CD14-positive monocyte (primary cell): ENCODE measurements around the gene KMT2E. TPM values are rescaled to one million over a fixed set of nuclear protein-coding genes. Genes with fewer than 3 reads are reported as not detected.

Experiments
- DNase-seq, 3 donors: peaks; one replicate each; pipeline ENCODE4 v3.0.0-alpha.2; 2011 to 2022
- H2AFZ ChIP-seq: 2 replicates; pipeline ENCODE4 v1.6.0; 2012; ENCODE audit warnings: mild to moderate bottlenecking, low read depth, low read length, inconsistent platforms; ENCODE audit not compliant: insufficient read depth, poor library complexity, severe bottlenecking
- H3K27ac ChIP-seq, 2 donors: 1 replicate in 1 of 2; 2 replicates in 1 of 2; pipeline ENCODE4 v1.5.1; 2012 to 2013; ENCODE audit warnings: low read length in 2 of 2, control low read depth in 1 of 2, inconsistent platforms in 1 of 2, low read depth in 1 of 2, mild to moderate bottlenecking in 1 of 2
- H3K27me3 ChIP-seq, 2 donors: one replicate each; pipeline versions ENCODE4 v1.6.0 to v1.6.1; 2011 to 2013; ENCODE audit warnings: low read length in 2 of 2; ENCODE audit not compliant: control insufficient read depth in 2 of 2, insufficient read depth in 2 of 2
- H3K36me3 ChIP-seq, 2 donors: replicated peaks in 1 of 2; 1 replicate in 1 of 2; 2 replicates in 1 of 2; pipeline versions ENCODE4 v1.5.1 to v1.6.1; 2012 to 2013; ENCODE audit warnings: low read length in 2 of 2, control low read depth in 1 of 2, inconsistent platforms in 1 of 2, mild to moderate bottlenecking in 1 of 2; ENCODE audit not compliant: insufficient read depth in 2 of 2, control insufficient read depth in 1 of 2
- H3K4me1 ChIP-seq, 2 donors: 1 replicate in 1 of 2; 2 replicates in 1 of 2; pipeline versions ENCODE4 v1.5.1 to v1.6.1; 2012 to 2013; ENCODE audit warnings: low read length in 2 of 2, control low read depth in 1 of 2, inconsistent platforms in 1 of 2, mild to moderate bottlenecking in 1 of 2, moderate library complexity in 1 of 2; ENCODE audit not compliant: insufficient read depth in 2 of 2, control insufficient read depth in 1 of 2
- H3K4me2 ChIP-seq: replicated peaks from 2 replicates; pipeline ENCODE3; 2012; ENCODE audit warnings: low read length, moderate library complexity, mild to moderate bottlenecking; ENCODE audit not compliant: poor library complexity, severe bottlenecking; ENCODE audit errors: extremely low read depth
- H3K4me3 ChIP-seq, 3 experiments: fragments of 200-600 bp in 1 of 3; sonication (generic) in 1 of 3; replicated peaks in 1 of 3; 1 replicate in 2 of 3; 2 replicates in 1 of 3; pipeline ENCODE4 v1.5.1; 2011 to 2013; ENCODE audit warnings: low read length in 3 of 3, mild to moderate bottlenecking in 3 of 3, control low read depth in 2 of 3, low read depth in 2 of 3, inconsistent platforms in 1 of 3, moderate library complexity in 1 of 3
- H3K79me2 ChIP-seq: 2 replicates; pipeline ENCODE4 v1.6.0; 2012; ENCODE audit warnings: mild to moderate bottlenecking, control low read depth, inconsistent platforms, low read length, moderate library complexity; ENCODE audit not compliant: insufficient read depth
- H3K9ac ChIP-seq: 2 replicates; pipeline ENCODE4 v1.6.0; 2017; ENCODE audit warnings: low read length, mild to moderate bottlenecking; ENCODE audit not compliant: insufficient read depth, poor library complexity, severe bottlenecking
- H3K9me3 ChIP-seq, 2 donors: replicated peaks in 1 of 2; 1 replicate in 1 of 2; 2 replicates in 1 of 2; pipeline versions ENCODE4 v1.5.1 to v1.6.1; 2012 to 2013; ENCODE audit warnings: low read length in 2 of 2, control low read depth in 1 of 2; ENCODE audit not compliant: control insufficient read depth in 1 of 2, insufficient read depth in 1 of 2
- H4K20me1 ChIP-seq: 2 replicates; pipeline ENCODE4 v1.6.0; 2012; ENCODE audit warnings: mild to moderate bottlenecking, low read length, control low read depth, moderate library complexity; ENCODE audit not compliant: insufficient read depth
- H3K27ac Mint-ChIP-seq, 7 donors: one replicate each; pipeline ENCODE4 v1.8.0; 2020; ENCODE audit warnings: mild to moderate bottlenecking in 7 of 7, mixed read lengths in 7 of 7, moderate library complexity in 6 of 7, inconsistent platforms in 2 of 7
- H3K27me3 Mint-ChIP-seq, 3 donors: one replicate each; pipeline ENCODE4 v1.8.0; 2021 to 2022; ENCODE audit warnings: low read depth in 3 of 3, mild to moderate bottlenecking in 3 of 3, mixed read lengths in 3 of 3, moderate library complexity in 3 of 3, inconsistent platforms in 1 of 3
- H3K36me3 Mint-ChIP-seq, 2 donors: one replicate each; pipeline ENCODE4 v1.8.0; 2020; ENCODE audit warnings: mixed read lengths in 2 of 2, inconsistent platforms in 1 of 2, mild to moderate bottlenecking in 1 of 2
- H3K4me1 Mint-ChIP-seq: one replicate; pipeline ENCODE4 v1.8.0; 2020; ENCODE audit warnings: mild to moderate bottlenecking, mixed read lengths
- H3K4me3 Mint-ChIP-seq, 2 donors: one replicate each; pipeline ENCODE4 v1.8.0; 2020; ENCODE audit warnings: mild to moderate bottlenecking in 2 of 2, mixed read lengths in 2 of 2, moderate library complexity in 1 of 2
- H3K9me3 Mint-ChIP-seq, 7 donors: one replicate each; pipeline ENCODE4 v1.8.0; 2020 to 2022; ENCODE audit warnings: mixed read lengths in 7 of 7, mild to moderate bottlenecking in 6 of 7, moderate library complexity in 6 of 7, inconsistent platforms in 2 of 7
- WGBS: methylation state at CpG from one replicate; pipeline ENCODE4 v1.1.5; 2013; ENCODE audit warnings: missing lambda C conversion rate; ENCODE audit not compliant: insufficient coverage; 5-methylcytosine and 5-hydroxymethylcytosine counted together
- intact Hi-C, 2 donors: fragments of 100-400 bp; cut with micrococcal nuclease; formaldehyde crosslinking; loops; one replicate each; pipeline versions ENCODE4 v1.15.0 to v1.15.1; 2023
- polyA plus RNA-seq, 3 donors: library from polyadenylated mRNA; depleted of rRNA in 1 of 3; unstranded in 2 of 3; stranded (reverse) in 1 of 3; fragments of 300-500 nt in 2 of 3; fragments of >200 nt in 1 of 3; fragmentation: Illumina TruSeq in 2 of 3; gene quantifications; 1 replicate in 2 of 3; 2 replicates in 1 of 3; pipeline ENCODE4 v1.2.3, GENCODE V29; 2012 to 2021
- TF ChIP-seq, protein P1 (sequence below): fragments of 200-600 bp; IDR thresholded peaks from one replicate; pipeline ENCODE4 v1.8.0; 2022; ENCODE audit warnings: antibody characterized with exemption, mild to moderate bottlenecking

Gene KMT2E
- polyA plus RNA-seq, 3 donors: 21.5 to 58.0 (median 33.1) TPM

DNA sequence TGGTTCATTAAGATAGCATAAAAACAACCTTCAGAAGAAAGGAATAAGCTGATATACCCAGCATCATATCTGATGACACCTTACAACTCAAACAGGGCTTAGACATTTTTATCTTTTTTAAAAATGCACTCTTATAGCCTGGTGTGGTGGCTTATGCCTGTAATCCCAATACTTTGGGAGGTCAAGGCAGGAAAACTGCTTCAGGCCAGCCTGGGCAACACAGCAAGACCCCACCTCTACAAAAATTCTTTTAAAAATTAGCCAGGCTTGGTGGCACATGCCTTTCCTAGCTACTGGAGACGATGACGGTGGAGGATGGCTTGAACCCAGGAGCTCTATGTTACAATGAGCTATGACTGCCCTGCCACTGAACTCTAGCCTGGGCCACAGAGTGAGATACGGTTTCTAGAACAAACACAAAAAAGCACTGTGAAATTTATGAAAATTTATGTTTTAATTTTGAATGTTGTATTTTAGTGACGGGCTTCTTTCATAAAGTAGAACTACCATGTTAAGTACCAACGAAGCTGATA is 12.3 kb upstream of the KMT2E start:
- DNase-seq: no peak
- Histone ChIP-seq H3K27ac (peak overlapping the region in 1 of 2 donors; percentile 51), H4K20me1 (peaks cover 100% of the 10 kb centered on the region), H3K9me3 (no peaks in the 10 kb centered on the region), H3K79me2 (no peaks in the 10 kb centered on the region), H3K4me2 (no peak overlapping the region), H3K27me3 (no peaks in the 10 kb centered on the region), H3K4me1 (peaks cover 8 to 32% of the 10 kb centered on the region in 2 donors), H3K36me3 (peaks cover 5 to 38% of the 10 kb centered on the region in 2 donors), H3K4me3 (no peak overlapping the region), H3K9ac (no peak overlapping the region), H2AFZ (no peak overlapping the region)
- Mint-ChIP-seq H3K4me3 (no peak overlapping the region), H3K27me3 (peaks cover 0 to 2% (median 0%) of the 10 kb centered on the region in 3 donors), H3K9me3 (no peaks in the 10 kb centered on the region), H3K27ac (peak overlapping the region in 1 of 7 donors; percentile 15), H3K4me1 (peaks cover 42% of the 10 kb centered on the region), H3K36me3 (peaks cover 21 to 33% of the 10 kb centered on the region in 2 donors)
- TF ChIP-seq, protein P1, sequence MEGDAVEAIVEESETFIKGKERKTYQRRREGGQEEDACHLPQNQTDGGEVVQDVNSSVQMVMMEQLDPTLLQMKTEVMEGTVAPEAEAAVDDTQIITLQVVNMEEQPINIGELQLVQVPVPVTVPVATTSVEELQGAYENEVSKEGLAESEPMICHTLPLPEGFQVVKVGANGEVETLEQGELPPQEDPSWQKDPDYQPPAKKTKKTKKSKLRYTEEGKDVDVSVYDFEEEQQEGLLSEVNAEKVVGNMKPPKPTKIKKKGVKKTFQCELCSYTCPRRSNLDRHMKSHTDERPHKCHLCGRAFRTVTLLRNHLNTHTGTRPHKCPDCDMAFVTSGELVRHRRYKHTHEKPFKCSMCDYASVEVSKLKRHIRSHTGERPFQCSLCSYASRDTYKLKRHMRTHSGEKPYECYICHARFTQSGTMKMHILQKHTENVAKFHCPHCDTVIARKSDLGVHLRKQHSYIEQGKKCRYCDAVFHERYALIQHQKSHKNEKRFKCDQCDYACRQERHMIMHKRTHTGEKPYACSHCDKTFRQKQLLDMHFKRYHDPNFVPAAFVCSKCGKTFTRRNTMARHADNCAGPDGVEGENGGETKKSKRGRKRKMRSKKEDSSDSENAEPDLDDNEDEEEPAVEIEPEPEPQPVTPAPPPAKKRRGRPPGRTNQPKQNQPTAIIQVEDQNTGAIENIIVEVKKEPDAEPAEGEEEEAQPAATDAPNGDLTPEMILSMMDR: no peak
- intact Hi-C loops: no loop called here
- WGBS: 100% methylated on average over 2 of the region's 5 CpGs

DNA sequence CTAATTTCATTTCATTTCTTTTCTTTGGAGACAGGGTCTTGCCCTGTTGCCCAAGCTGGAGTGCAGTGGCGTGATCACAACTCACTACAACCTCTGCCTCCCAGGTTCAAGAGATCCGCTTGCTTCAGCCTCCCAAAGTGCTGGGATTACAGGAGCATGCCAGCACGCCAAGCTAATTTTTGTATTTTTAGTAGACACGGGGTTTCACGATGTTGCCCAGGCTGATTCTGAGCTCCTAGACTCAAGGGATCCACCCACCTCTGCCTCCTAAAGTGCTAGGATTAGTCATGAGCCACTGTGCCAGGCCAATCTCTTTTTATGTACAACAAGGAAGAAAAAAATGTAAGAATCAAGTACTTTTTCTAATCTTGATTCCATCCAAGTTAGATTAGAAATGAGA is 10.7 kb upstream of the KMT2E start:
- H3K27me3 ChIP-seq: no peaks in the 10 kb centered on the region
- H4K20me1 ChIP-seq: peaks cover 100% of the 10 kb centered on the region
- no peak for DNase-seq
- intact Hi-C loops: no loop called here
- H3K9me3 ChIP-seq: no peaks in the 10 kb centered on the region
- H3K36me3 ChIP-seq: peaks cover 5 to 32% of the 10 kb centered on the region in 2 donors
- Mint-ChIP-seq H3K27ac (peak overlapping the region; percentile 13 to 85 (median 66)), H3K36me3 (peaks cover 25 to 33% of the 10 kb centered on the region in 2 donors), H3K9me3 (no peaks in the 10 kb centered on the region), H3K4me3 (no peak overlapping the region), H3K27me3 (peaks cover 0 to 2% (median 0%) of the 10 kb centered on the region in 3 donors), H3K4me1 (peaks cover 52% of the 10 kb centered on the region)
- H3K4me1 ChIP-seq: peaks cover 16 to 45% of the 10 kb centered on the region in 2 donors
- no peak overlapping the region for H3K9ac ChIP-seq
- TF ChIP-seq, protein P1: no peak
- H3K79me2 ChIP-seq: no peaks in the 10 kb centered on the region
- no peak overlapping the region for H3K4me2 ChIP-seq
- H3K27ac ChIP-seq: peak overlapping the region; percentile 10 to 69
- no peak overlapping the region for H2AFZ ChIP-seq
- WGBS: 87% methylated on average over 3 of the region's 5 CpGs
- H3K4me3 ChIP-seq: no peak overlapping the region
